GM23248 (cell line): Measurements from ENCODE around the gene DYNAP.

Source experiments
- EZH2 ChIP-seq: fragments of 200-600 bp; sonication (generic); IDR thresholded peaks from 2 replicates; pipeline ENCODE4 v1.6.1; 2018; ENCODE audit warnings: antibody characterized with exemption, mild to moderate bottlenecking; ENCODE audit not compliant: insufficient read depth, poor library complexity, severe bottlenecking
- EZH2phosphoT487 ChIP-seq: fragments of 200-600 bp; sonication (generic); IDR thresholded peaks from 2 replicates; pipeline ENCODE4 v1.6.1; 2018; ENCODE audit warnings: antibody characterized with exemption, moderate library complexity, mild to moderate bottlenecking, low read depth; ENCODE audit not compliant: insufficient read depth

GRCh38 chr18:54557958-54558357 is 33.1 kb upstream of the DYNAP start:
- TF ChIP-seq EZH2phosphoT487: no peak
- no peak for TF ChIP-seq EZH2
